GM23338 (cell line): ENCODE results near the gene MACROD1. TPM values are rescaled to one million over a fixed set of nuclear protein-coding genes. Genes with fewer than 3 reads are reported as not detected.

Source experiments
- ATAC-seq: fragments of 200-7000 bp; cut with Tn5 transposase; 3 replicates; pipeline ENCODE4 v1.9.1; 2020
- DNase-seq: peaks from one replicate; pipeline ENCODE4 v3.0.0-alpha.2; 2015; ENCODE audit warnings: low spot score
- H2AFZ ChIP-seq: fragments of 200-600 bp; sonication (generic); 2 replicates; pipeline ENCODE4 v1.8.0; 2016; ENCODE audit warnings: antibody characterized with exemption, mild to moderate bottlenecking, moderate library complexity
- H3F3A ChIP-seq: fragments of 200-600 bp; sonication (generic); replicated peaks from 2 replicates; pipeline ENCODE4 v1.8.0; 2017; ENCODE audit warnings: antibody characterized with exemption, mixed run types, low read depth
- H3K27ac ChIP-seq: fragments of 200-600 bp; sonication (generic); 2 replicates; pipeline ENCODE4 v1.6.1; 2016; ENCODE audit warnings: low read depth
- H3K27me3 ChIP-seq: fragments of 200-600 bp; sonication (generic); 2 replicates; pipeline ENCODE4 v1.8.0; 2016; ENCODE audit warnings: mild to moderate bottlenecking, mixed run types, moderate library complexity; ENCODE audit not compliant: insufficient read depth
- H3K36me3 ChIP-seq: fragments of 200-600 bp; sonication (generic); 2 replicates; pipeline ENCODE4 v1.8.0; 2016; ENCODE audit warnings: mild to moderate bottlenecking; ENCODE audit not compliant: insufficient read depth
- H3K4me1 ChIP-seq: fragments of 200-600 bp; sonication (generic); 2 replicates; pipeline ENCODE4 v1.8.0; 2016; ENCODE audit warnings: mild to moderate bottlenecking, moderate library complexity; ENCODE audit not compliant: insufficient read depth
- H3K4me2 ChIP-seq: fragments of 200-600 bp; sonication (generic); 2 replicates; pipeline ENCODE4 v1.7.1; 2017; ENCODE audit warnings: mixed run types
- H3K4me3 ChIP-seq: fragments of 200-600 bp; sonication (generic); 2 replicates; pipeline ENCODE4 v1.6.1; 2016; ENCODE audit warnings: mixed run types
- H3K79me2 ChIP-seq: fragments of 200-600 bp; sonication (generic); replicated peaks from 2 replicates; pipeline ENCODE4 v1.8.0; 2017; ENCODE audit warnings: mild to moderate bottlenecking; ENCODE audit not compliant: insufficient read depth
- H3K9me2 ChIP-seq: fragments of 200-600 bp; sonication (generic); 2 replicates; pipeline ENCODE4 v1.8.0; 2017; ENCODE audit not compliant: insufficient read depth
- H4K20me1 ChIP-seq: fragments of 200-600 bp; sonication (generic); replicated peaks from 2 replicates; pipeline ENCODE4 v1.8.0; 2017; ENCODE audit warnings: mild to moderate bottlenecking; ENCODE audit not compliant: insufficient read depth
- H3K27ac Mint-ChIP-seq: 2 replicates; pipeline ENCODE4 v1.8.0; 2020; ENCODE audit warnings: inconsistent platforms, mild to moderate bottlenecking, moderate library complexity, mixed read lengths
- H3K27me3 Mint-ChIP-seq: 3 replicates; pipeline ENCODE4 v1.8.0; 2022; ENCODE audit warnings: low read depth, mild to moderate bottlenecking, moderate library complexity, mixed read lengths, inconsistent platforms; ENCODE audit not compliant: insufficient read depth, poor library complexity
- H3K36me3 Mint-ChIP-seq: 3 replicates; pipeline ENCODE4 v1.8.0; 2021; ENCODE audit warnings: low read depth, mild to moderate bottlenecking, inconsistent platforms, moderate library complexity, mixed read lengths
- H3K4me1 Mint-ChIP-seq: 3 replicates; pipeline ENCODE4 v1.8.0; 2020; ENCODE audit warnings: mild to moderate bottlenecking, inconsistent platforms, mixed read lengths
- H3K4me3 Mint-ChIP-seq: 3 replicates; pipeline ENCODE4 v1.8.0; 2021; ENCODE audit warnings: moderate library complexity, mild to moderate bottlenecking, inconsistent platforms, mixed read lengths
- H3K9me3 Mint-ChIP-seq: 3 replicates; pipeline ENCODE4 v1.8.0; 2020; ENCODE audit warnings: moderate library complexity, mild to moderate bottlenecking, inconsistent platforms, mixed read lengths
- CREB1 ChIP-seq: fragments of 250-450 bp; sonication (Bioruptor Pico); IDR thresholded peaks from 2 replicates; pipeline ENCODE4 v1.5.0; 2020; ENCODE audit warnings: low read depth, mild to moderate bottlenecking, moderate library complexity
- EZH2phosphoT487 ChIP-seq: fragments of 200-600 bp; sonication (generic); IDR thresholded peaks from one replicate; pipeline ENCODE4 v1.8.1; 2018; ENCODE audit warnings: antibody characterized with exemption; ENCODE audit not compliant: unreplicated experiment
- JUNB ChIP-seq: IDR thresholded peaks from one replicate; pipeline ENCODE4 v1.6.1; 2016; ENCODE audit warnings: antibody characterized with exemption; ENCODE audit not compliant: unreplicated experiment
- NANOG ChIP-seq: IDR thresholded peaks from 2 replicates; pipeline ENCODE4 v1.6.1; 2016; ENCODE audit warnings: antibody characterized with exemption, borderline replicate concordance
- POLR2AphosphoS5 ChIP-seq: IDR thresholded peaks from 2 replicates; pipeline ENCODE4 v1.6.1; 2016; ENCODE audit warnings: antibody characterized with exemption, low read depth
- ZNF331 ChIP-seq: fragments of 250-450 bp; sonication (Bioruptor Pico); IDR thresholded peaks from 2 replicates; pipeline ENCODE4 v1.5.0; 2020; ENCODE audit warnings: low read depth, mild to moderate bottlenecking, moderate library complexity
- polyA plus RNA-seq: library from polyadenylated mRNA; unstranded; fragments of >200 nt; fragmentation: Nextera tagmentation; extraction: Ambion mirVana; gene quantifications from 2 replicates; pipeline ENCODE4 v1.2.1, GENCODE V29; 2016
- total RNA-seq: library from RNA; depleted of rRNA; stranded (reverse); fragments of >200 nt; shearing (Covaris generic); gene quantifications from 2 replicates; pipeline ENCODE4 v1.2.3, GENCODE V29; 2014
- TF ChIP-seq, protein P1 (sequence below): IDR thresholded peaks from 2 replicates; pipeline ENCODE4 v1.6.1; 2016; ENCODE audit warnings: antibody characterized with exemption
- TF ChIP-seq, protein P2 (sequence below), 2 experiments: fragments of 200-600 bp in 1 of 2; sonication (generic) in 1 of 2; conservative IDR thresholded peaks; 2 replicates each; pipeline versions ENCODE4 v1.5.1 to v1.6.1; 2016 to 2017; ENCODE audit warnings: antibody characterized with exemption in 2 of 2, low read depth in 2 of 2, mild to moderate bottlenecking in 2 of 2, moderate library complexity in 1 of 2
- TF ChIP-seq, protein P3 (sequence below): IDR thresholded peaks from one replicate; pipeline ENCODE4 v1.6.1; 2018; ENCODE audit warnings: antibody characterized with exemption; ENCODE audit not compliant: unreplicated experiment

The MACROD1 gene
- total and polyA plus RNA-seq, 2 experiments from 2014 or later = 33.0 to 51.6 TPM

DNA sequence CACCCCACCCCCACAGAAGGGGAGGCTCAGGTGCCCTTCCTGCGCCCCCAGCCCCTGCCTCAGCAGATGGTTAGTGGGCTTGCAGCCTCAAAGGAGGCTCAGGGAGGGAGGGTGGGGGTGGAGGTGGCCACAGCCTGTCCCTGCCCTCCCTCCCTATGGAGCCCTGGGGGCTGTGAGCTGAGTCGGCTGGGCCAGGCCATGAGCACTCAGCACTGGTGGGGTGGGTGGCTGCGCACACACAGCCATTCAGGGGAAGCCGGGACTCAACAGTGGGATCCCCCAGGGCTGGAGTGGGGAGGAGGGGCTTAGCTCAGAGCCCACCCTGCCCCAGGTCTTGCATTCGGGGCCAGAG, 80.0 kb downstream of the MACROD1 start:
- no peak for ATAC-seq
- DNase-seq = no peak
- Mint-ChIP-seq H3K36me3 (no peaks in the 10 kb centered on the region), H3K9me3 (no peaks in the 10 kb centered on the region), H3K4me1 (peaks cover 16% of the 10 kb centered on the region), H3K4me3 (no peak overlapping the region), H3K27ac (no peak overlapping the region), H3K27me3 (peaks cover 21% of the 10 kb centered on the region)
- Histone ChIP-seq H3K4me3 (no peak overlapping the region), H3K4me1 (peaks cover 9% of the 10 kb centered on the region), H4K20me1 (peaks cover 13% of the 10 kb centered on the region), H3K4me2 (no peak overlapping the region), H3K27me3 (peaks cover 18% of the 10 kb centered on the region), H3K27ac (no peak overlapping the region), H3K79me2 (no peaks in the 10 kb centered on the region), H2AFZ (no peak overlapping the region), H3K9me2 (no peaks in the 10 kb centered on the region), H3F3A (0 out of 2 replicates have a peak, but pooled peaks cover 4% of the 10 kb centered on the region), H3K36me3 (no peaks in the 10 kb centered on the region)
- TF ChIP-seq JUNB = no peak
- TF ChIP-seq, protein P1, sequence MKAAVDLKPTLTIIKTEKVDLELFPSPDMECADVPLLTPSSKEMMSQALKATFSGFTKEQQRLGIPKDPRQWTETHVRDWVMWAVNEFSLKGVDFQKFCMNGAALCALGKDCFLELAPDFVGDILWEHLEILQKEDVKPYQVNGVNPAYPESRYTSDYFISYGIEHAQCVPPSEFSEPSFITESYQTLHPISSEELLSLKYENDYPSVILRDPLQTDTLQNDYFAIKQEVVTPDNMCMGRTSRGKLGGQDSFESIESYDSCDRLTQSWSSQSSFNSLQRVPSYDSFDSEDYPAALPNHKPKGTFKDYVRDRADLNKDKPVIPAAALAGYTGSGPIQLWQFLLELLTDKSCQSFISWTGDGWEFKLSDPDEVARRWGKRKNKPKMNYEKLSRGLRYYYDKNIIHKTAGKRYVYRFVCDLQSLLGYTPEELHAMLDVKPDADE = no peak

DNA sequence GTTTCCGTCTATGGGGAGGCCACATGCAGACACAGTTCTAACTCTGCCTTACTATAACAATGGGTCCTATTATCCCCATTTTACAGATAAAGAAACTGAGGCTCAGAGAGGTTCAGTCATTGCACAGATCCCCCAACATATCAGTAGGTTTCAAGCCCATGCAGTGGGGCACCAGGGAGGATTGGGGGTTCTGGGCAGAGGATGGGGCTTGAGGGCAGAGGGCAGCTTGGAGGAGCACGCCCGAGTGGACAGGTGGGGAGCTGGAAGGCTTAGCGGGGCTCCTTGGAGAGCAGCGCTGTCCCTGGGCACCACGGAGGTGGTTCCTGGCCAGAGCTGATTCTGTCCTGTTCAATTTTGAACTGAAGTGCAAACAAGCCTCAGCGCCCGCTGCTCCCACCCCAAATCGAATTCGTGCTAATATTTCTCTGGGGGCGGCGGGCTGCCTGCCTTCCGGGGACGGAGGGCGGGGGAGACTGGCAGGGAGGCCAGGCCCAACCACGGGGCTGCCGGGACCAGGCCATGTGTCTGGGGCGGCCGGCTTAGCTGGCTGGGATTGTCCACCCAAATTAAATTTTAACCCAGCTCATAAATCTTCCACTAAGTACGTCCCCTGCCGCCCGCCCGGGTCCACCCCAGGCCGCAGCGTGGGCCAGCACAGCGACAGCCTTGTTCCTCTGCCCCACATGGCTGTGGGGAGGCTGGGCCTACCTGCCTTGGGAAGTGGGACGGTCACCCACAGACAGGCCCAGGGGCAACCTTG, 80.8 kb downstream of the MACROD1 start:
- no peak overlapping the region for H3K27ac ChIP-seq
- ATAC-seq = no peak
- no peaks in the 10 kb centered on the region for H3K79me2 ChIP-seq
- no peak overlapping the region for H2AFZ ChIP-seq
- peaks cover 18% of the 10 kb centered on the region for H4K20me1 ChIP-seq
- H3F3A ChIP-seq = 0 out of 2 replicates have a peak, but pooled peaks cover 2% of the 10 kb centered on the region
- H3K9me2 ChIP-seq = no peaks in the 10 kb centered on the region
- no peak overlapping the region for H3K4me3 ChIP-seq
- H3K9me3 Mint-ChIP-seq = no peaks in the 10 kb centered on the region
- no peak overlapping the region for H3K27ac Mint-ChIP-seq
- H3K36me3 Mint-ChIP-seq = no peaks in the 10 kb centered on the region
- H3K36me3 ChIP-seq = no peaks in the 10 kb centered on the region
- H3K4me2 ChIP-seq = no peak overlapping the region
- DNase-seq = no peak
- no peak overlapping the region for H3K4me3 Mint-ChIP-seq
- peaks cover 2% of the 10 kb centered on the region for H3K4me1 ChIP-seq
- H3K27me3 Mint-ChIP-seq = peaks cover 28% of the 10 kb centered on the region
- peaks cover 26% of the 10 kb centered on the region for H3K27me3 ChIP-seq
- H3K4me1 Mint-ChIP-seq = peaks cover 12% of the 10 kb centered on the region
- TF ChIP-seq, protein P2, sequence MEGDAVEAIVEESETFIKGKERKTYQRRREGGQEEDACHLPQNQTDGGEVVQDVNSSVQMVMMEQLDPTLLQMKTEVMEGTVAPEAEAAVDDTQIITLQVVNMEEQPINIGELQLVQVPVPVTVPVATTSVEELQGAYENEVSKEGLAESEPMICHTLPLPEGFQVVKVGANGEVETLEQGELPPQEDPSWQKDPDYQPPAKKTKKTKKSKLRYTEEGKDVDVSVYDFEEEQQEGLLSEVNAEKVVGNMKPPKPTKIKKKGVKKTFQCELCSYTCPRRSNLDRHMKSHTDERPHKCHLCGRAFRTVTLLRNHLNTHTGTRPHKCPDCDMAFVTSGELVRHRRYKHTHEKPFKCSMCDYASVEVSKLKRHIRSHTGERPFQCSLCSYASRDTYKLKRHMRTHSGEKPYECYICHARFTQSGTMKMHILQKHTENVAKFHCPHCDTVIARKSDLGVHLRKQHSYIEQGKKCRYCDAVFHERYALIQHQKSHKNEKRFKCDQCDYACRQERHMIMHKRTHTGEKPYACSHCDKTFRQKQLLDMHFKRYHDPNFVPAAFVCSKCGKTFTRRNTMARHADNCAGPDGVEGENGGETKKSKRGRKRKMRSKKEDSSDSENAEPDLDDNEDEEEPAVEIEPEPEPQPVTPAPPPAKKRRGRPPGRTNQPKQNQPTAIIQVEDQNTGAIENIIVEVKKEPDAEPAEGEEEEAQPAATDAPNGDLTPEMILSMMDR (conservative IDR thresholded peaks at IDR 0.05; ENCODE audit: low read depth in 2 of 2) = no peak
- TF ChIP-seq EZH2phosphoT487 (no peak), CREB1 (CRISPR knock-in tag) (no peak), JUNB (no peak), ZNF331 (CRISPR knock-in tag) (no peak), NANOG (no peak), POLR2AphosphoS5 (no peak)
- TF ChIP-seq, protein P3, sequence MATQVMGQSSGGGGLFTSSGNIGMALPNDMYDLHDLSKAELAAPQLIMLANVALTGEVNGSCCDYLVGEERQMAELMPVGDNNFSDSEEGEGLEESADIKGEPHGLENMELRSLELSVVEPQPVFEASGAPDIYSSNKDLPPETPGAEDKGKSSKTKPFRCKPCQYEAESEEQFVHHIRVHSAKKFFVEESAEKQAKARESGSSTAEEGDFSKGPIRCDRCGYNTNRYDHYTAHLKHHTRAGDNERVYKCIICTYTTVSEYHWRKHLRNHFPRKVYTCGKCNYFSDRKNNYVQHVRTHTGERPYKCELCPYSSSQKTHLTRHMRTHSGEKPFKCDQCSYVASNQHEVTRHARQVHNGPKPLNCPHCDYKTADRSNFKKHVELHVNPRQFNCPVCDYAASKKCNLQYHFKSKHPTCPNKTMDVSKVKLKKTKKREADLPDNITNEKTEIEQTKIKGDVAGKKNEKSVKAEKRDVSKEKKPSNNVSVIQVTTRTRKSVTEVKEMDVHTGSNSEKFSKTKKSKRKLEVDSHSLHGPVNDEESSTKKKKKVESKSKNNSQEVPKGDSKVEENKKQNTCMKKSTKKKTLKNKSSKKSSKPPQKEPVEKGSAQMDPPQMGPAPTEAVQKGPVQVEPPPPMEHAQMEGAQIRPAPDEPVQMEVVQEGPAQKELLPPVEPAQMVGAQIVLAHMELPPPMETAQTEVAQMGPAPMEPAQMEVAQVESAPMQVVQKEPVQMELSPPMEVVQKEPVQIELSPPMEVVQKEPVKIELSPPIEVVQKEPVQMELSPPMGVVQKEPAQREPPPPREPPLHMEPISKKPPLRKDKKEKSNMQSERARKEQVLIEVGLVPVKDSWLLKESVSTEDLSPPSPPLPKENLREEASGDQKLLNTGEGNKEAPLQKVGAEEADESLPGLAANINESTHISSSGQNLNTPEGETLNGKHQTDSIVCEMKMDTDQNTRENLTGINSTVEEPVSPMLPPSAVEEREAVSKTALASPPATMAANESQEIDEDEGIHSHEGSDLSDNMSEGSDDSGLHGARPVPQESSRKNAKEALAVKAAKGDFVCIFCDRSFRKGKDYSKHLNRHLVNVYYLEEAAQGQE = no peak
- TF ChIP-seq, protein P1 = no peak
